DND-41 (cell line): Measurements from ENCODE around the gene FBXO11.

Experiments used
- ATAC-seq: fragments of 200-7000 bp; cut with Tn5 transposase; 3 replicates; pipeline ENCODE4 v1.9.1; 2021; ENCODE audit warnings: low read depth; ENCODE audit not compliant: insufficient read depth
- DNase-seq: peaks from one replicate; pipeline ENCODE4 v3.0.0-alpha.2; 2020
- H2AFZ ChIP-seq: 2 replicates; pipeline ENCODE4 v1.6.0; 2012; ENCODE audit warnings: low read depth, low read length
- H3K27ac ChIP-seq: 2 replicates; pipeline ENCODE4 v1.5.1; 2012; ENCODE audit warnings: low read length, inconsistent platforms
- H3K27me3 ChIP-seq: fragments of 200-600 bp; sonication (generic); 2 replicates; pipeline ENCODE4 v1.6.0; 2012; ENCODE audit warnings: low read length, mild to moderate bottlenecking, inconsistent platforms; ENCODE audit not compliant: insufficient read depth, poor library complexity
- H3K36me3 ChIP-seq: 2 replicates; pipeline ENCODE4 v1.5.1; 2012; ENCODE audit warnings: low read length, inconsistent platforms; ENCODE audit not compliant: insufficient read depth
- H3K4me1 ChIP-seq: 2 replicates; pipeline ENCODE4 v1.5.1; 2012; ENCODE audit warnings: mild to moderate bottlenecking, low read length; ENCODE audit not compliant: insufficient read depth
- H3K4me2 ChIP-seq: 2 replicates; pipeline ENCODE4 v1.6.0; 2012; ENCODE audit warnings: mild to moderate bottlenecking, moderate library complexity, low read length, inconsistent platforms; ENCODE audit not compliant: insufficient read depth
- H3K4me3 ChIP-seq, 2 experiments: fragments of 200-600 bp in 1 of 2; shearing (Covaris generic) in 1 of 2; 2 replicates each; pipeline ENCODE4 v1.5.1; 2012 to 2016; ENCODE audit warnings: inconsistent platforms in 2 of 2, low read length in 2 of 2, mild to moderate bottlenecking in 2 of 2, low read depth in 1 of 2, moderate library complexity in 1 of 2
- H3K79me2 ChIP-seq: 2 replicates; pipeline ENCODE4 v1.6.0; 2012; ENCODE audit warnings: low read length, inconsistent platforms; ENCODE audit not compliant: insufficient read depth
- H3K9ac ChIP-seq: 2 replicates; pipeline ENCODE4 v1.6.0; 2012; ENCODE audit warnings: low read depth, mild to moderate bottlenecking, inconsistent platforms, low read length, moderate library complexity
- H3K9me3 ChIP-seq: 2 replicates; pipeline ENCODE4 v1.5.1; 2012; ENCODE audit warnings: low read length, moderate library complexity, mild to moderate bottlenecking, inconsistent platforms; ENCODE audit not compliant: insufficient read depth, severe bottlenecking
- H4K20me1 ChIP-seq: 2 replicates; pipeline ENCODE4 v1.6.0; 2012; ENCODE audit warnings: low read length; ENCODE audit not compliant: insufficient read depth
- CTCF ChIP-seq: IDR thresholded peaks from 2 replicates; pipeline ENCODE4 v1.5.1; 2012; ENCODE audit warnings: borderline replicate concordance, low read length, moderate library complexity, mild to moderate bottlenecking; ENCODE audit not compliant: poor library complexity, severe bottlenecking; ENCODE audit errors: extremely low read depth
- EZH2 ChIP-seq: IDR thresholded peaks from 3 replicates; pipeline ENCODE4 v1.6.1; 2012; ENCODE audit warnings: borderline replicate concordance, low read depth, mild to moderate bottlenecking, moderate library complexity, low read length, inconsistent platforms; ENCODE audit not compliant: severe bottlenecking

Gene FBXO11

GRCh38 chr2:47782671-47783485 lies 123.4 kb downstream of the FBXO11 start, which contains the start of gene MSH6:
TSS of gene MSH6 (plus strand) at chr2:47783145. CDS start at chr2:47783234, 89 bp downstream.
- ATAC-seq (peak; percentile 78), DNase-seq (peak; percentile 90)
- no peak for TF ChIP-seq EZH2
- TF ChIP-seq CTCF = no peak
- peak within 1 kb of the TSS; percentile 87 to 90 for H3K4me3 ChIP-seq
- H3K27me3 ChIP-seq = no peaks in the 10 kb centered on the region
- peaks cover 49% of the 10 kb centered on the region for H3K79me2 ChIP-seq
- H3K4me1 ChIP-seq = peaks cover 41% of the 10 kb centered on the region
- H3K9me3 ChIP-seq = no peaks in the 10 kb centered on the region
- H4K20me1 ChIP-seq = peaks cover 45% of the 10 kb centered on the region
- H3K27ac ChIP-seq = peak within 1 kb of the TSS; percentile 97
- peak within 1 kb of the TSS; percentile 87 for H3K4me2 ChIP-seq
- H2AFZ ChIP-seq = peak within 1 kb of the TSS; percentile 82
- H3K36me3 ChIP-seq = peaks cover 29% of the 10 kb centered on the region
- peak within 1 kb of the TSS; percentile 98 for H3K9ac ChIP-seq

DNA sequence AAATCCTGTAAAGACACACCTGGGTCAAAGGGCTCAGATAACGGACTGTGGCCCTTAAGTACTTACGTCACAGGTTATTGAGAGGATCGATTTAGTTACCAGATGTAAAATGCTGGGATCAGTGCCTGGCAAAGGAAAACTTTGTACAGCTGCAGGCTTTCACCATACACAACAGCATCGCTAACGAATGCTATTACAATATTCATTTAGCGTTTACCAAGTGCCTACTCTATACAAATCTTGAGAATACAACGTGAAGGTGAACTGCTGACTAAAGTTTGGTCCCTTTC lies 124.0 kb downstream of the FBXO11 start:
- H3K36me3 ChIP-seq = peaks cover 29% of the 10 kb centered on the region
- H3K4me1 ChIP-seq = peaks cover 38% of the 10 kb centered on the region
- no peaks in the 10 kb centered on the region for H3K27me3 ChIP-seq
- H3K9me3 ChIP-seq = no peaks in the 10 kb centered on the region
- peak overlapping the region; percentile 82 for H2AFZ ChIP-seq
- TF ChIP-seq CTCF (no peak), EZH2 (no peak)
- peak overlapping the region; percentile 45 to 90; a peak in 3 of 4 replicates for H3K4me3 ChIP-seq
- H3K9ac ChIP-seq = peak overlapping the region; percentile 98
- peak overlapping the region; percentile 67 for H3K27ac ChIP-seq
- H3K79me2 ChIP-seq = peaks cover 43% of the 10 kb centered on the region
- ATAC-seq (no peak), DNase-seq (no peak)
- peak overlapping the region; percentile 70 for H3K4me2 ChIP-seq
- peaks cover 40% of the 10 kb centered on the region for H4K20me1 ChIP-seq

DNA sequence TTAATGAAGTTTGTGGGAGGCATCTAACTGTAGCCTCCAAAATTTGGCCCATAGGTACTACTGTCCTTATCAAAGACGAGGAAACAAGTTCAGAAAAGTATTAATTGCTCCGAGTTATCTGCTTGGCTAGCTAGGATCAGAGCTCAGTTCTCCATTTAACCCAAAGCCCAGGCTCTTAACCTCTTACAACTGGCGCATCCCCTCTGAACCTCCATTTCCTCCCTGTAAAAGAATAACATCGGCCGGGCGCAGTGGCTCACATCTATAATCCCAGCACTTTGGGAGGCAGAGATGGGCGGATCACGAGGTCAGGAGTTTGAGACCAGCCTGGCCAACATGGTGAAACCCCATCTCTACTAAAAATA lies 126.9 kb downstream of the FBXO11 start:
- TF ChIP-seq CTCF = no peak
- TF ChIP-seq EZH2 = no peak
- Histone ChIP-seq H3K27ac (no peak overlapping the region), H3K9ac (no peak overlapping the region), H3K27me3 (no peaks in the 10 kb centered on the region), H3K36me3 (peaks cover 2% of the 10 kb centered on the region; the same call in 1 of the 2 replicates), H3K4me1 (peaks cover 10% of the 10 kb centered on the region), H4K20me1 (peaks cover 11% of the 10 kb centered on the region), H3K79me2 (peaks cover 14% of the 10 kb centered on the region), H2AFZ (no peak overlapping the region), H3K4me3 (no peak overlapping the region), H3K9me3 (no peaks in the 10 kb centered on the region), H3K4me2 (no peak overlapping the region)
- DNase-seq (no peak), ATAC-seq (no peak)
